Measurements from ENCODE around the gene CDC42BPG. TPM values are rescaled to one million over a fixed set of nuclear protein-coding genes. Genes with fewer than 3 reads are reported as not detected.

The CDC42BPG gene
- total RNA-seq, 1 experiment from 2014 or later = 26.5 TPM

DNA sequence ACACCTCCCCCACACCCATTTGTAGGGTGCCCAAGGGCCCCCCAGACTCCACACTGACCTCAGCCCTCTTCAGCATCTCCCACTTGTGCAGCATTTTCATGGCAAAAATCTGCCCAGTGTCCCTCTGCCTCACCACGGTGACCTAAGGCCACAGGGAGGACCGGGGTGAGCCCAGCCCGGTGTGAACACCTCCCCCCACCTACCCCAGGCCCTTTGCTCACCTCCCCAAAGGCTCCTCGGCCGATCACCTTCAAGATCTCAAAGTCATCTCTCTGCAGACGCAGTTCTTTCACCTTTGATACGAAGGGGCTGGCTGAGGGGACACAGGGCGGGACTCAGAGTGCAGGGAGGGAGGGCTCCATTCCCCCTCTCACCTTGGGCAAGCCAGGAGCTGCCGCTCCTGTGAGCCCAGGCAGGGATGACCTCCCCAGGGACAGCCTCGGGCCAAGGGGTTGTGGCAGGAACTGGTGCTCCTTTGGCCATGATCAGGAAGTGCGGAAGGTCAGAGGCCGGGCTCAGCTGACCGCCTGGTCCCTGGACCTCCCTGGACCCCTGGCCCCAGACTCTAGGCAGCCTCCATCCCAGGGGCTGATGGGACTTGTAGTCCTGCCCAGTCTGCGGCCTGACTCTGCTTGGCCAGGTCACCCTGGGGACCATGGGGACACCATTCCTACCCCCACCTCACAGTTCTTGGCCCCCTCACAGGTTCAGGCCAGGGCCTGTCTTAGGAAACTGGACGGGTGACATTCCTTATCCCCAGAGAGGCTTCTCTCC is 2.7 kb downstream of the CDC42BPG start:
- TF ChIP-seq, protein P1, sequence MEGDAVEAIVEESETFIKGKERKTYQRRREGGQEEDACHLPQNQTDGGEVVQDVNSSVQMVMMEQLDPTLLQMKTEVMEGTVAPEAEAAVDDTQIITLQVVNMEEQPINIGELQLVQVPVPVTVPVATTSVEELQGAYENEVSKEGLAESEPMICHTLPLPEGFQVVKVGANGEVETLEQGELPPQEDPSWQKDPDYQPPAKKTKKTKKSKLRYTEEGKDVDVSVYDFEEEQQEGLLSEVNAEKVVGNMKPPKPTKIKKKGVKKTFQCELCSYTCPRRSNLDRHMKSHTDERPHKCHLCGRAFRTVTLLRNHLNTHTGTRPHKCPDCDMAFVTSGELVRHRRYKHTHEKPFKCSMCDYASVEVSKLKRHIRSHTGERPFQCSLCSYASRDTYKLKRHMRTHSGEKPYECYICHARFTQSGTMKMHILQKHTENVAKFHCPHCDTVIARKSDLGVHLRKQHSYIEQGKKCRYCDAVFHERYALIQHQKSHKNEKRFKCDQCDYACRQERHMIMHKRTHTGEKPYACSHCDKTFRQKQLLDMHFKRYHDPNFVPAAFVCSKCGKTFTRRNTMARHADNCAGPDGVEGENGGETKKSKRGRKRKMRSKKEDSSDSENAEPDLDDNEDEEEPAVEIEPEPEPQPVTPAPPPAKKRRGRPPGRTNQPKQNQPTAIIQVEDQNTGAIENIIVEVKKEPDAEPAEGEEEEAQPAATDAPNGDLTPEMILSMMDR (IDR thresholded peaks at IDR 0.05; ENCODE audit: unreplicated experiment) = no peak
- no TSS peak for BruUV-seq (replicated peaks)
- intact Hi-C loops (cut with micrococcal nuclease; ENCODE audit: unreplicated experiment) = loop anchor here (10.0 kb wide), 1 partner anchor 273 kb away; the partner anchor contains the start of genes TM7SF2 and ZNHIT2
- H3K4me3 Mint-ChIP-seq (ENCODE audit: low read depth, unreplicated experiment) = no peak overlapping the region
- peak overlapping the region; percentile 29 for H3K27ac Mint-ChIP-seq (ENCODE audit: unreplicated experiment)
- peak; percentile 20 for DNase-seq
- peaks cover 27% of the 10 kb centered on the region for H3K4me1 Mint-ChIP-seq (ENCODE audit: low read depth, unreplicated experiment)
- CTCF ChIA-PET = interaction anchor here (0.6 kb wide), 1 partner anchor 33 kb away, joined by 3 read pairs; no protein-coding TSS in a partner anchor
- H3K36me3 Mint-ChIP-seq (ENCODE audit: insufficient read depth, unreplicated experiment) = peaks cover 42% of the 10 kb centered on the region
- H3K9me3 Mint-ChIP-seq (ENCODE audit: low read depth, unreplicated experiment) = no peaks in the 10 kb centered on the region
- no peaks in the 10 kb centered on the region for H3K27me3 Mint-ChIP-seq (ENCODE audit: unreplicated experiment)

DNA sequence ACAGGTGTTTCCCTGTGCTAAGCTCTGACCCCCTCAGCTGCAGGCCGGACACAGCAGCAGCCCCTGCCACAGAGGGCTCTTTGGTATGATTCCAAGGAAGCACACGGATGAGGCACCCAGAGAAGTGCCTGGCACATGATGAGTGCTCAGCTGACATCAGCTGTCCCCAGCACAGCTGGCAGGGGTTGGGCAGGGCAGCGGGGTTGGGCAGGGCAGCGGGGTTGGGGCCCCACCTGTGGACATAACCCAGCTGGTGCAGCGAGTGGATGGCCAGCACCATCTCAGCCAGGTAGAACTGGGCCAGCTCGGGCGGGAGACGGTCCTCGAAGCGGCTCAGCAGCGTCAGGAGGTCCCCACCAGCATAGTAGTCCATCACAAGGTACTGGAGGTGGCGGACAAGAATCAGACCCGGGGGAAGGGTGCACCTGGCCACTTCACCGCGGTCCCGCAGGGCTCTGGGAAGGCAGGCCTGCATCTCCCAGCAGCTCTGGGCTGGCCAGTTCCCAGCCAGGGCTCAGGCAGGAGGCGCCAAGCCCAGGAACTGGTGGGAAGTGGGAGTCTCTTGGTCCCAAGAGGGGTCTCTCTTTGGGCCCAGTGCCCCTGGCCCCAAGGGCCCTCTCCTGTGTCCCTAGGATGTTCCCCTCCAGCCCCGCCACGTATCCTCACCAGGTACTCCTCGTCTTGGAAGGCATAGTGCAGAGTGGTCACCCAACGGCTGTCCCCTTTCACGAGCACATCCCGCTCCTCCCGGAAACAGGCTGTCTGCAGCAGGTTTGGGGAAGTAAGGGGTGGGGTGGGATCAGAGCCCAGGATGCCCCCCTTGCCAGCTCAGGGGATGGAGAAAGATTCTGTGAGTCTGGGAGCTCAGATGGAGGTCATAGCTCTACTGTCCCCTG is 4.3 kb downstream of the CDC42BPG start:
- intact Hi-C loops (cut with micrococcal nuclease; ENCODE audit: unreplicated experiment) = loop anchor here (10.0 kb wide), 1 partner anchor 275 kb away; the partner anchor contains the start of genes TM7SF2 and ZNHIT2
- Mint-ChIP-seq H3K27ac (ENCODE audit: unreplicated experiment) (no peak overlapping the region), H3K36me3 (ENCODE audit: insufficient read depth, unreplicated experiment) (peaks cover 40% of the 10 kb centered on the region), H3K4me3 (ENCODE audit: low read depth, unreplicated experiment) (no peak overlapping the region), H3K27me3 (ENCODE audit: unreplicated experiment) (no peaks in the 10 kb centered on the region), H3K4me1 (ENCODE audit: low read depth, unreplicated experiment) (peaks cover 28% of the 10 kb centered on the region), H3K9me3 (ENCODE audit: low read depth, unreplicated experiment) (no peaks in the 10 kb centered on the region)
- DNase-seq = no peak
- TF ChIP-seq, protein P1 (IDR thresholded peaks at IDR 0.05; ENCODE audit: unreplicated experiment) = no peak
- CTCF ChIA-PET = interaction anchor here (0.6 kb wide), 1 partner anchor 198 kb away, joined by 5 read pairs; no protein-coding TSS in a partner anchor
- BruUV-seq (replicated peaks) = no TSS peak

DNA sequence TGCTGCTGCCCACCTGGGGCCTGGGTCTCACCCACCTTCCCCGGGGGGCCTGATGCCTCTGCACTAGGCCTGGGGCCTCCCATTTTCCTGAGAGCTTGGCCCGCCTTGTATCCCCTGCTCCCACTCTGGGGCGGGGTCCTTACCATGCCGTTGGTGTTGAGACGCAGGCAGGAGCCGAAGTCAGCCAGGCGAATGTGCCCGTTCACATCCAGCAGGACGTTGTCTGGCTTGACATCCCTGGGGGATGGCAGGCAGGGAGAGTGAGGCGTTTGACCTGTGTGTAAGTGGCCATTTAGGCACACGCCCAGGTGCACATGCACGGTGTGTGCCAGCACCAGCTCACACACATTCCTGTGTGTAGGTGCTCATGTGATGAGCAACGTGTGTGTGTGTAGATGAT is 5.1 kb downstream of the CDC42BPG start:
- BruUV-seq (replicated peaks) = no TSS peak
- no peak overlapping the region for H3K27ac Mint-ChIP-seq (ENCODE audit: unreplicated experiment)
- peaks cover 27% of the 10 kb centered on the region for H3K4me1 Mint-ChIP-seq (ENCODE audit: low read depth, unreplicated experiment)
- no peak overlapping the region for H3K4me3 Mint-ChIP-seq (ENCODE audit: low read depth, unreplicated experiment)
- no peaks in the 10 kb centered on the region for H3K27me3 Mint-ChIP-seq (ENCODE audit: unreplicated experiment)
- intact Hi-C loops (cut with micrococcal nuclease; ENCODE audit: unreplicated experiment) = no loop called here
- CTCF ChIA-PET = interaction anchor here (1.0 kb wide), 1 partner anchor 9 kb away, joined by 3 read pairs; no protein-coding TSS in a partner anchor
- H3K9me3 Mint-ChIP-seq (ENCODE audit: low read depth, unreplicated experiment) = no peaks in the 10 kb centered on the region
- TF ChIP-seq, protein P1 (IDR thresholded peaks at IDR 0.05; ENCODE audit: unreplicated experiment) = no peak
- peaks cover 39% of the 10 kb centered on the region for H3K36me3 Mint-ChIP-seq (ENCODE audit: insufficient read depth, unreplicated experiment)
- no peak for DNase-seq

DNA sequence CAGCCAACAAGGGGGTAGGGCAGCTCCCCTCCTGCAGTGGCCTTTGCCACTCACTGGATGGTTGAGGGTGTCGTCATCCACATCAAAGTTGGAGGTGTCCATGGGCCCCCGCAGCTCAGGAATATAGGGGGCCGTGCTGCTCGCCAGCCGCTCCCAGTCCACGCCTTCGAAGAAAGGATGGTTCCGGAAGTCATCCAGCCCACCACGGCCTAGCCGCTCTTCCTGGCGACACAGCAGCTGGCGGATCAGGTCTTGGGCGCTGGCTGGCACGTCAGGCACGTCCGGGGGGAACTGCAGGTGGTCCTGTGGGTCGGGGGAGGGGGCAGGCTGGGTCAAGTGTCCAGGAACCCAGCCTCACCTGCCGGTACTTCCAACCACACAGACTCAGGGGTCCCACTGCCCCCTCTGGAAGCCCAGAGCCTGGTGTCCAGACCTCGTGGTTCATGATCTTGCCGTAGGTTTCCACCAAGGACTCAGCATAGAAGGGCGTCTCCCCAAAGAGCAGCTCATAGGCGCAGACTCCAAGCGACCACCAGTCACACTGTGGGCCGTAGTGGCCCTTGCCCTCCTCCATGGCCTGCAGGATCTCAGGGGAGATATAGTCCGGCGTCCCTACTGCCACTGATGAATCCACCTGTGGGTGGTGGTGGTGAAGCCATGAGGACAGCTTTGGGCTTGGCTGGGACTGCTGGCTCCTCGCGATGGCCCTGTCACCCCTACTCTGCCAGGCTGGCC is 5.7 kb downstream of the CDC42BPG start:
- peaks cover 34% of the 10 kb centered on the region for H3K36me3 Mint-ChIP-seq (ENCODE audit: insufficient read depth, unreplicated experiment)
- CTCF ChIA-PET = interaction anchor here (0.6 to 1.0 kb wide), 2 partner anchors 10 to 240 kb away, joined by 3 to 6 read pairs; no protein-coding TSS in a partner anchor
- peaks cover 24% of the 10 kb centered on the region for H3K4me1 Mint-ChIP-seq (ENCODE audit: low read depth, unreplicated experiment)
- no peaks in the 10 kb centered on the region for H3K27me3 Mint-ChIP-seq (ENCODE audit: unreplicated experiment)
- H3K4me3 Mint-ChIP-seq (ENCODE audit: low read depth, unreplicated experiment) = no peak overlapping the region
- intact Hi-C loops (cut with micrococcal nuclease; ENCODE audit: unreplicated experiment) = no loop called here
- no peak for DNase-seq
- no TSS peak for BruUV-seq (replicated peaks)
- TF ChIP-seq, protein P1 (IDR thresholded peaks at IDR 0.05; ENCODE audit: unreplicated experiment) = no peak
- no peak overlapping the region for H3K27ac Mint-ChIP-seq (ENCODE audit: unreplicated experiment)
- no peaks in the 10 kb centered on the region for H3K9me3 Mint-ChIP-seq (ENCODE audit: low read depth, unreplicated experiment)
